Posterior cingulate gyrus (tissue), 11 donors: Measurements from ENCODE around the gene COL6A1.
"Not testable (repeated sequence)": the region's sequence is repeated elsewhere in the genome, so short reads cannot be mapped to it uniquely, and the experiment has no call there.

ENCODE experiments used
- DNase-seq, 10 donors: peaks; one replicate each; pipeline versions ENCODE4 v3.0.0 to v3.0.0-alpha.2; 2020 to 2021; ENCODE audit warnings: mixed read lengths in 3 of 10
- intact Hi-C: fragments of 100-400 bp; cut with DNase I; formaldehyde crosslinking; loops from one replicate; pipeline ENCODE4 v1.15.1; 2023

COL6A1 gene

GRCh38 chr21:46038341-46038829 lies 56.8 kb downstream of the COL6A1 start:
- intact Hi-C loops, result no loop called here
- peak in 1 of 10 donors; percentile 79 for DNase-seq

DNA sequence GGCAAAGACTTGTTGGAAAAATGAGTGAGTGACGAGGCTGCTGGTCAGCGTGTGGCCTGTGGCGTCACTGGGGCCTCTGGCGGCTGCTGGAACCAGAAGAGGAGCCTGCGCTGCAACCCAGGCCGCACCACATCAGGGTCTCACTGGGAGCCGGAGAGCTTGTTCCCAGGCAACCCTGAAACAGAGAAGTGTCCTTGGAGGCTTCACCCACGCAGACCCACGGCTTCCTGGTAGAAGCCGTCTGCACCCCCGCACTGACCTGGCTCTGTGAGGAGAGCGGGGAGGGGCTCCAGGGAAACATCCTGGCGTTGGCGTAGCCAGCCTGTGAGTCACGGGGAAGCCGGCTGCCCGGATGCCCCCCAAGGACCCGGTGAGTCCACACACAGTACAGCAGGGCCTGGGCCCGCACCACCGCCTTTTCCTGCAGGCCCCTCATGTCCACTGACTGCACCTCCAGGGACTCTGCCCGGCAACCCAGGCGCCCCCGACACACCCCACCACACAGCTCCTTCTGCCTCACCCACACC lies 57.4 kb downstream of the COL6A1 start:
- intact Hi-C loops, result no loop called here
- peak in 1 of 10 donors; percentile 81 for DNase-seq

- DNase-seq, result peak in 1 of 10 donors; percentile 68
- intact Hi-C loops, result no loop called here
Measured at GRCh38 chr21:46039891-46040660, 58.5 kb downstream of the COL6A1 start.

DNA sequence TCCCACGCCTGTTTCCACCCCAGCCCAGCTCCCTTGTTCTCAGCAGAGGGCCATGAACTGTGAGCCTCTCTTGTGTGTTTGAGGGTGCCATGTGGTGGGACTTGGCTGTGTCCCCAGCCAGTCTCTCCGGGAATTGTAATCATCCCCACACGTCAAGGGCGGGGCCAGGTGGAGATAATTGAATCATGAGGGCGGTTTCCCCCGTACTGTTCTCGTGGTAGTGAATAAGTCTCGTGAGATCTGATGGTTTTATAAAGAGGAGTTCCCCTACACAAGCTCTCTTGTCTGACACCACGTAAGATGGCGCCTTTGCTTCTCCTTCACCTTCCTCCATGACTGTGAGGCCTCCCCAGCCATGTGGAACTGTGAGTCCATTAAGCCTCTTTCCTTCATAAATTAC lies 59.1 kb downstream of the COL6A1 start:
- no peak for DNase-seq

GRCh38 chr21:46041183-46041582 lies 59.6 kb downstream of the COL6A1 start:
- DNase-seq, result peak in 2 of 10 donors; percentile 48 to 60
- intact Hi-C loops, result no loop called here

More for the DNA sequence above, 59.1 kb downstream of the COL6A1 start:
- intact Hi-C loops, result no loop called here

DNA sequence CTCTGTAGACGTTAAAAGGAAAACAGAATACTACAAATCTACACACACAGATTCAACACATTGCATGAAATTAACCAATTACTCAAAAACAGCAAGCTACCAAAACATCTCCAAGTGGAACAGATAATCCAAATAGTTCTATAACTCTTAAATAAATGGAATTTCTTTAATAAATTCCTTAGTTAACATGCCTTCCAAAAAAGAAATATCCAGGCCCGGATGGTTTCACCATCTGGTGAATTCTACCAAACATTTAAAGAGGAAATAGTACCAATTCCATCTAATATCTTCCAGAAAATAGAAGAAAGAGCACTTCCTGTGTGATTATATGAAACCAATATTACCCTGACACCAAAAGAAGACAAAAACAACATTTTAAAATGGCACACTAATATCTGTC lies 63.6 kb downstream of the COL6A1 start:
- intact Hi-C loops, result no loop called here

GRCh38 chr21:46046471-46046870 lies 64.9 kb downstream of the COL6A1 start:
- DNase-seq, result no peak
- intact Hi-C loops, result no loop called here

More for the DNA sequence above, 63.6 kb downstream of the COL6A1 start:
- DNase-seq, result no peak

- intact Hi-C loops, DNase-seq: not testable (repeated sequence)
Measured at GRCh38 chr21:46046906-46047305, 65.3 kb downstream of the COL6A1 start.

DNA sequence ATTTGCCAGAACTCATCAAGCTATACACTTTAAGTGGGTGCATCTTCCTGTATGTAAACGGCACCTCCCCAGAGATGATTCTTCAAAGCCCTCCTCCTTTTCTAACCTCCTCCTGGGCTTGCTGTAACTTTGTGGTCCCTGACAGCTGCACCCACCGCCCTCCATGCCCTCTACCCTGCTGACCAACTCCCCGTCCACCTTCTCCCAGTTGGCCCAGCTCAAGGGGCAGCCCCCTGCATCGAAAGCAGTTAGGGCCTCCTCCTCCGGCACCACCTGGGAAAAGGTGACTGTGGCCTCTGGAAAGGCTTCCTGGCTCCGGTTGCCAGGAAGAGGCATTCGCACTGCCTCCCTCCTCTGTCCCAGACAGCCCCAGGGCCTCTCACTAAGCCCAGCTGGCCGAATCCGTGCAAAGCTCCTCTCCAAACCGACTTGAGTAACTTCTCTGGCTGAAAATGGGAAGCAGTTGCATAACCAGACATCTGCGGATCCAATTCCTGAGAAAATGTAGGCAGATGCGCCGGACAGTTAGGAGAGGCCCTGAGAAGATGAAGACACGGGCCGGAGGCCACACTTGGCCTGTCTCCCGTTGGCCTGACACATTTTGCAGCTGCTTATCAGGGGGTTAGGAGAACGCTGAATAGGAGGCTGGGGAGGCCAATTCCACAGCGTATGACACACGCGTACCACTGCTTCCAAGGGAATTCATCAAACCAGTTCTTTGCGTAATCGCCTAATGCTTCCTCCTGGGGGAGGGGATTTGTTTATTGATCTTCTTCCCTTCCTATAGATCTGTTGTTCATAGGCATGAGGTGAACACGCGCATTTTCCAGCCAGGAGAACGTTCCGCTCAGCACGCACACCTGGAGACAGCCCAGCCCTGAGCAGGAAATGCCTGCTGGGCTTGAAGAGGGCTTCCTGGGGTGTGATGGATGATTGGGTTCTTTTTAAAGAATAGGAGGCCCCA lies 67.6 kb downstream of the COL6A1 start:
- DNase-seq, result peak in 5 of 10 donors; percentile 31 to 91 (median 40)
- intact Hi-C loops, result no loop called here

DNA sequence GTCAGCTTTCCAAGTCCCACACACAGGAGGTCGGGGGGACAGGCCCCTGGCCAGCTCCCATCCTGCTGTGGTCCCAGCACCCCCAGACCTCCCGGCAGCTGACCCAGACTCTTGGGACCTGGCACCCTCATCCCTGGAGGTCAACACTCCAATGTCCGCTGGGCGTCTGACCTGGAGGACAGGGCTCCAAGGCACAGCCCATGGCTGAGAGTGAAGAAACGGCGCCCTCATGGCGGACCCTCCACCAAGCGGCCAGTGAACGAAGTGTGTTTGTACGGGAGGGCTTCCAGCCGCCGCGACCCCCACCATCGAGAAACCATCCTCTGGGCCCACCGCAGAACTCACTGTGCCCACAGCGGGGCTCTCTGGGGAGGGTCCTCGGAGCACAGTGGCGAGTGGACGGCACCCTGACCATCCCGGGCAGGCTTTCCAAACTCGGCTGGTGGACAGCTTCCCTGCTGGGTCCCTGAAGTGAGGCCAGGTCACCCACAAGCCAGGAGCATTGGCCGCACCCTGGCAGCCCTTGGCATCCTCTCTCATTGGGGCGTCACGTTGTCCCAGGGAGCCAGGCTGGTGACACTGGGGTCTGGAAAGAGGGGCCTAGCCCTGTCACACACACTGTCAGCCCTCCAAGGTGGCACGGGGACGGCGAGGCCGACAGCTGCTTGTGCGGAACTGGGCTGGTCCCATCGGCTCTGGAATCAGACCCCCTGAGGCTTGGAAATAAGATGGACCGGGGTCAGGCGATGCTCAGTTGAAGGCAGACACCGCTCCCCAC lies 68.5 kb downstream of the COL6A1 start:
- intact Hi-C loops, result no loop called here
- DNase-seq, result peak in 2 of 10 donors; percentile 82 to 84

DNA sequence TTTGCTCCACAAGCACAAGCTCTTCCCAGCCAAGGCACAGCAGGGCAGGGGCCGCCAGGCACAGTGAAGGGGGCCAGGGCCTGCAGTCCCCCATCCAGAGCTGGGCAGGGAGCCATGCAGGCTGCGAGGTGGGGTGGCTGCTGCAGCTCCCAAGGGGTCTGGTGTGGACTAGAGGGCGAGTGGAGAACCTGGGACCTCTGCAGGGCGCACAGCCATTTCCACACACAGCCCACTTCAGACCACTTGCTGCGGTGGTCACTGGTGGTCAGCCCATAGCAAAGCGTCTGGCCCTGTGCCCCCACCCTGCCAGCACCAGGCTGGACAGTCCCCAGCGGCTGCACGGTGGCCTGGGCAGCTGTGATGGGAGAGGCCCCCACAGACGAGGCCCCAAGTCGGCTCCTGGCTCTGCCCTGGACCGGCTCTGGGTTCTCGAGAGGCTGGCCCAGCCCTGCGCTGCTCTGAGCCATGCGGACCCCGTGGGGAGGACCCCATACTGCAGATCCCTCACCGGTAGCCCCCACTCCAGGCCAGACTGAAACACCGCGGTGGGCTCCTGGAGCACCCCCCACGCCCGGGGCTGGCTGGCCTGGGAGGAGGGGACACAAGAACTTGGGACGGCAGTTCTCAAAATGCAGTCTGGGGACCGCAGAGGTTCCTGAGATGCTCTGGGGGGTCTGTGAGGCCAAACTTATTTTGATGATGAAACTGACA lies 69.3 kb downstream of the COL6A1 start:
- DNase-seq, result peak in 1 of 10 donors; percentile 79
- intact Hi-C loops, result no loop called here

GRCh38 chr21:46051379-46051770 lies 69.8 kb downstream of the COL6A1 start:
- intact Hi-C loops, result no loop called here

DNA sequence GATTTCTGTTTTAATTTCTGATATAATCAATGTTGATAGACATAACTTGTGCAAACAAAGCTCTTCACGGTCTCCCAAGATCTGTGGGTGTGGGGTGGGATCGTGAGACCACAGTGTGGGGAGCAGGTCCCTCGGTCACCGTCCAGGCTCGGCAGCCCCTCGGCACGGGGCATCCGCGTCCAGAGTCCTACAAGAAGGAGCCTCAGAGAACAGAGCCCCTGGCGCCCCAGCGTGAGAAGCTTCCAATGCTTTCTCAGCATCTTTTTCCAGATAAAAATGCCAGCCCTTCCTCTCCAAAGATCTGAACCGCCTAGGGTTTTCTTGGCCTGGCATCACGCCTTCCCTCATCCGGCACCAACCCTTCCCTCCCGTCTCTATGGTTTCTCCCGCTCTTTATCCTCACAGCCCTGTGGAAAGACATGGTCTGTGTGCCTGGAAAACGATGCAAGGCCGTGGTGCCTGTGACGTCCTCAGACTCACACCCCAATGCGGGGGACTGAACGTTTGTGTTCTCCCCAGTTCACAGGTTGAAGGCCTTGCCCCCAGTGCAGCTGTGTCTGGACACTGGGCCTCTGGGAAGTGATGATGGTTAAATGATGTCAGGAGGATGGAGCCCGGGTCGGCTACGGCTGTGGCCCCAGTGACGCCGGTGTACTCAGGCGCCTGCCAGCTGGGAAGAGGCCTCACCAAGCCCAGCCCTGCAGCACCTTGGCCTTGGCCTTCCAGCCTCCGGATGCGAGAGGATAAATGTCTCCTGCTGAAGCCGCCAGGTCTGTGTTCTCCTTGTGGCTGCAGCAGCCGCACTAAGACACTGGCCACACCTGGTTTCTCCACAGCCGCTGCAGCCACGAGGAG lies 70.5 kb downstream of the COL6A1 start:
- DNase-seq, result peak in 2 of 10 donors; percentile 58 to 80
- intact Hi-C loops, result no loop called here

More at GRCh38 chr21:46051379-46051770, 69.8 kb downstream of the COL6A1 start:
- no peak for DNase-seq

DNA sequence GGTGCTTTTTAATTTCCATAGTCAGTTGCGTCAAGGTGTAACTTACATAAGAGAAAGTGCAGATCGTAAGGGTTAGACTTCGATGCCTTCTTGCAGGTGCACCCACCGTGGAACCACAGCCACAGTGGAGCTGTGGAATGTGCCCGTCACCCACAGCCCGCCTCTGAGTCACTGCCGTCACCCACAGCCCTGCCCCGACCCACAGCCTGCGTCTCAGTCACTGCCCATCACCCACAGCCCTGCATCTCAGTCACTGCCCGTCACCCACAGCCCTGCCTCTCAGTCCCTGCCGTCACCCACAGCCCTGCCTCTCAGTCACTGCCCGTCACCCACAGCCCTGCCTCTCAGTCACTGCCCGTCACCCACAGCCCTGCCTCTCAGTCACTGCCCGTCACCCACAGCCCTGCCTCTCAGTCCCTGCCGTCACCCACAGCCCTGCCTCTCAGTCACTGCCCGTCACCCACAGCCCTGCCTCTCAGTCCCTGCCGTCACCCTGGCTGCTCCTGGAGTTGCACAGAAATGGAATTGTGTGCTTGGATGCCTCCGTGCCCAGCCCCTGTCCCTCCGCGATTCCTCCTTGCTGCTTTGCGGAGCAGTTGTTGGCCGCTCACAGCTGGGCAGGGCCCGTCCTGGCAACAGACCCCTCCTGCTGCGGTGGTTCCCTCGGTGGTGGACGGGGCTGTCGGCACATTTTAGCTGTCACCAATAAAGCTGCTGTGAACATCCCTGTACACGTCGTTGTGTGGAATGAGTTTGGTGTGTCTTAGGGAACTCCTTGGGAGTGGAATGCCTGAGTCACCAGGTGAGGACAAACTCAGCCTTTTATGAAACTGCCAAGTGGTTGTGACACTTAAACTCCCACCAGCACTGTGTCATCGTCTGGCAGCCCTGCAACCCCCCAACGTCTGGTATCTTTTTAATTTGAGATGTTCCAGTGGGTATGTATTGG lies 71.4 kb downstream of the COL6A1 start:
- intact Hi-C loops, result no loop called here

GRCh38 chr21:46054031-46054430 lies 72.5 kb downstream of the COL6A1 start:
- intact Hi-C loops, result no loop called here

More for the DNA sequence above, 71.4 kb downstream of the COL6A1 start:
- DNase-seq, result peak in 2 of 10 donors; percentile 64 to 73

GRCh38 chr21:46054451-46054881 lies 72.9 kb downstream of the COL6A1 start:
- intact Hi-C loops, result no loop called here
- peak in 2 of 10 donors; percentile 26 to 68 for DNase-seq

More at GRCh38 chr21:46054031-46054430, 72.5 kb downstream of the COL6A1 start:
- DNase-seq, result peak in 1 of 10 donors; percentile 35
